ENCODE data around the gene MNT. TPM values are rescaled to one million over a fixed set of nuclear protein-coding genes. Genes with fewer than 3 reads are reported as not detected.

The MNT gene
- total RNA-seq, 1 experiment from 2014 or later, result 3.2 TPM

DNA sequence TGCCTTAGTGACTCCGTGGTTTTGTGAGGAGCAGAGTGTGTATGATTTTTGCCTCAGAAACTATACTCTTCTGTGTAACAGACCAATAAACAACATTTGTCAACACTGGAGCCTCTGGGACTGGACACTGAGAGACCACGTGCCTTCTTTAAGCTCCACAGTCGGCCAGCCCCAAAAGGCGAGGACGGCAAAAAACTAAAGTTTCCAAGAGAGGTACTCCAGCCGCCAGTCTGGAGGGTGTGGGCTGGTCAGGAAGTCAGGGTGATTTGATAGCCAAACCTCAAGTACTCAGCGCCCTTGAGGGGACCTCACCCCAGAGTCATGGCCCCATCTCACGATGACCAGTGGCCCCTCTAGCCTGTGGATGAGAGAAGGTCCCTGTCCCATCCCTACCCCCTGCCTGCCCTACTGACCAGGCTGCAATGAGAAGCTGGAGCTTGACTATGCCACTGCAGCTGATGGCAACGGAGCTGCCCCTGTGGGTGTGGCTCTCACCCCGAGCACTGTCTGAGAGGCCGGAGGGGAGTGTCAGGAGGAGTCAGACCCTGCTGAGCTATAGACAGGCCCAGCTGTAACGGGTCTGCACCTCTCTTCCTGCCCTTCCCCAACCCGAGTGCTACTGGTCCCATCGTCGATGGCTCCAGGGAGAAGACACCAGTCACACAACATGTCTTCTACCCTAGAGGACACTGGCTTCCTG lies 19.8 kb downstream of the MNT start:
- DNase-seq (ENCODE audit: low read depth), result no peak

DNA sequence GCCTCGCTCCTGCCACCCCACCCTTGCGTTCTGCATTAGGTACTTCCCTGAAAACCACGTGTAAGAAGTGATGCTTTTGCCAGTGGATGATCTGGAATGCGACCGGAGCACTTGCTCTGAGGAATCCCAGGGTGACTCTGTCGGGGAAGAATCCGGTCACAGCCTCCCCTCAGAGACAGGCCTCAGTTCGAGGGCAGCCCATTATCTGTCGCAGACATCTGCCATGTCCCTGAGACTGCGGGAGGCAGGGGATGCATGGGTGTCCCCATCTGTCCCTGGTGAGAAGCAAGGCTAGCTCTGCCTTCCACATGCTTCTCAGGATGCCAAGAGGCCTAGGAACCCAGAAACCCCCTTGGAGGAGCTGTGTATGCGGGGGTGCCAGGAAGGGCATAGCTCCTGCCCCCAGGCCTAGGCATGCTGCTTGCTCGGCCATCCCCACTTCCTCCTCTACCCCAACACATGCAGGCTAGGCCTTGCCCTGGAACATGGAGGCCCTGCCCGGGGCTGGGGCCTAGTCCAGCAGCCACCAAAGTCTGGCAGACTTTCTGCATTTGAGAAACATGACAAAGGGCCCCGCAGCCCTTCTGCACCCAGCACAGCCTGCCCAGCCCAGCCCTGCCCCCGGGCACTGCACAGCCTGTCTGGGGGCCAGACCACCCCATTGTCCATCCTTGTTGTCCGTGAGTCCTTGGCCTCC lies 20.5 kb downstream of the MNT start:
- no peak for DNase-seq (ENCODE audit: low read depth)

DNA sequence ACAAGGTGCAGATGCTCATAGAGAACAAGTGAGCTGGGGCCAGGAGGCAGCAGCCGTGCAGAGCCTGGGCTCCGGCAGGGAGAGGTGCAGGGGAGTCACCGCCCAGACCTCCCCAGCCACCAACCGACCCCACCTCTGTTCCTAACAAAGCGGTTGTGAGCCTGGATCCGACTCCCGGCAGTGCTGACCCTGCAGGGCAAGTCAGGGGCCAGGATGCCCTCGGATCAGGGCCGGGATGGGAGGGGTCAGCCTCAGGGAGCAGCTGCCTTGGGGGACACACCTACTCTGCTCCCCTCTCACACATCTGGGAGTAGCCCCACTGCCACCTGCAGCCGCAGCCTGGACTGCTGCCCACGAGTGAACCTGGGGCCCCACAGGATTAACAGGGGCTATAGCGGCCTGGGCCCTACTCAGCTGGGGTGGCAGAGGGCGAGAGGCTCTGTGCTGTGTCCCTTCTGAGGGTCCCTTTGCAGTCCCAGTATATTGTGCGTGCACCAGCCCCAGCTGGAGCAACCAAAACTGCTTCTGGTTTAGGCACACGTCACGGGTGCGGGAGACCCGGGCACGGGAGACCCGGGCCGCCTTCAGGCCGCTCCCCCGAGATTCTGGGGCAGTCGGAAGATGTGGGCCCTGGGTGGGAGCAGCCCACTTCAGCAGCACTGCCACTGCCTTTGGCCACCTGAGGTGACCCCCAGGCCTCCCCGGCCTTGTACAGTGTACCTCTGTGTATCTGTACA lies 21.2 kb downstream of the MNT start:
- no peak for DNase-seq (ENCODE audit: low read depth)

DNA sequence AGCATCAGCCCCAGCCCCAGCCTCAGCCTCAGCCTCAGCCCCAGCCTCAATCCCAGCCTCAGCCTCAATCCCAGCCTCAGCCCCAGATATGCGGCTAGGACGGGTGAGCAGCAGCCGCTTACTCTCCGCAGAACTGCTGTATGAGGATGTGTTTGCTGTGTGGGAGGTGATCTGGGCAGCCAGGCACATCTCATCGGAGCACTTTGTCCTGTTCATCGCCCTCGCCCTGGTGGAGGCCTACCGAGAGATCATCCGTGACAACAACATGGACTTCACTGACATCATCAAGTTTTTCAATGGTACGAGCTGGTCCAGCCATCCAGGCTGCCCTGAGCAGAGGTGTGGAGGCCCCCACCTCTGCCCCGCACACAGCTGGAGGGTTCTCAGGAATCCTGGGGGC lies 22.0 kb downstream of the MNT start:
- DNase-seq (ENCODE audit: low read depth), result no peak

DNA sequence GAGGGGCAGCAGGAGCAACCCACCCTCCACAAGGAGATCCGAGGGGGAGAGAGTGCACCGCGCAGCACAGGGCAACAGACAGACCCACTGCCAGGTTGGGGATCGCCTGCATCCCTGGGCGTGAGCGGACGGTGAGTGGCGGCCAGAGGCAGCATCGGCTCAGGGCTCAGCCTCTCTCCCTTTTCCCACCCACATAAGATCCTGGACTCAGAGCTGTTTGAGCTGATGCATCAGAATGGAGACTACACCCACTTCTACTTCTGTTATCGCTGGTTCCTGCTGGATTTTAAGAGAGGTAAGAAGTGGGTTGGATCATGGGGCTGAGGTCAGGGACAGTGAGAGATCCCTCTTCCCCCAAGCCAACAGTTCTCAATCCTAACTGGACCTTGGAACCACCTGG lies 23.2 kb downstream of the MNT start:
- no peak for DNase-seq (ENCODE audit: low read depth)

DNA sequence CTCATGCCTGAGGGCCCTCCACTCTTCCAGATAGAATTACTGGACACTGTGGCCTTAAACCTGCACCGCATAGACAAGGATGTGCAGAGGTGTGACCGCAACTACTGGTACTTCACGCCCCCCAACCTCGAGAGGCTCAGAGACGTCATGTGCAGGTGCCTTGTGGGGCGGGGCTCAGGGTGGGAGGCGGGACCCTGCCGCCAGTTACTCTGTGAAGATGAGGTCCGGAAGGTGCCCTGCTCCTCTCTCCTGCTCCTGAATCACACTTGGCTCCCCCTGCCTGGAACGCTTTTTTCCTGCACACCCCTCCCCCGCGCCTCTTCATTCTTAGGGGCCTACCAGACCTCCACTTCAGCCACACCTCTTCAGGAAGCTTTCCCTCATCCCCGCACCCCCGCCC lies 24.8 kb downstream of the MNT start:
- DNase-seq (ENCODE audit: low read depth), result no peak

DNA sequence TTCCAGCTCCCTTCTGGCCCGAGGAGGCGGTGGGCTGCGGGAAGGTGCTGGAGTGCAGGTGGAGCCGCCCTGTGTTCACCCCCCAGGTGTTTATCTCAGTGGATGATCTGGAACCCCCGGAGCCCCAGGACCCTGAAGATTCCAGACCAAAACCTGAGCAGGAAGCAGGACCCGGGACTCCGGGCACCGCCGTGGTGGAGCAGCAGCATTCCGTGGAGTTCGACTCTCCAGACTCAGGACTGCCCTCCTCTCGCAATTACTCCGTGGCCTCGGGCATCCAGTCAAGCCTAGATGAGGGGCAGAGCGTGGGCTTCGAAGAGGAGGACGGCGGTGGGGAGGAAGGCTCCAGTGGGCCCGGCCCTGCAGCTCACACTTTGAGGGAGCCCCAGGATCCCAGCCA lies 25.5 kb downstream of the MNT start:
- no peak for DNase-seq (ENCODE audit: low read depth)

DNA sequence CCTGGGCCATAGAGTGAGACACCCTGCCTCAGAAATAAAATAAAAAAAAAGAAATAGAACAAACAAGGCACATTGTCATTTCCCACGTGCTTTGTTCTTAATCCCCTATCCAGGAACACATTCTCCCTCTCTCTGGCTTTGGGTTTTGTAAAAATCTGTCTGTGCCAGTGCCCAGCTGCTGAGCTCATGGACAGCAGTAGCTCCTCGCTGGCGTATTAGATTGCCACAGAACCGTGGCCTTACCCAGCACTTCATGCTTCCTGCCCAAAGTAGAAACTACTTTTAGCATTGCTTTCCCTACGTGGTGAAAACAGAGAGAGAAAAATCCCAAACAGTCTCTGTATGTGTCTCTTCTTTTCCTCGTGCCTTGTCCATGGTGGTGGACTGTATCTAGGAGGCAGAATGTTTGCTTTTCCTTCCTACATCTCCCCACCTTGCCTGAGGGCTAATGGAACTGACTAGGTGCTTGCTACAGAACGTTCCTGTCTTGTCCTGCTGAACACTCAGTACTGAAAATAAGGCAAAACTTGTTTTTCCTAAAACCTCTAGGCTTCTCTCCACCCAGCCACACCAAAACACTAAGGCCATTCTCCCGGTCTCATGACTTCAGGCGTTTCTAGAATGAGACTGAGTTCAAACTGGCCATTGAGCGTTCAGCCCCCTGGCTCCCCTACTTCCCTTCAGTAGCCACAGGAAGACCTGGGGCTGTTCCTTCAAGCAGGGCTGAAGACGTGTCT lies 26.1 kb downstream of the MNT start:
- no peak for DNase-seq (ENCODE audit: low read depth)

DNA sequence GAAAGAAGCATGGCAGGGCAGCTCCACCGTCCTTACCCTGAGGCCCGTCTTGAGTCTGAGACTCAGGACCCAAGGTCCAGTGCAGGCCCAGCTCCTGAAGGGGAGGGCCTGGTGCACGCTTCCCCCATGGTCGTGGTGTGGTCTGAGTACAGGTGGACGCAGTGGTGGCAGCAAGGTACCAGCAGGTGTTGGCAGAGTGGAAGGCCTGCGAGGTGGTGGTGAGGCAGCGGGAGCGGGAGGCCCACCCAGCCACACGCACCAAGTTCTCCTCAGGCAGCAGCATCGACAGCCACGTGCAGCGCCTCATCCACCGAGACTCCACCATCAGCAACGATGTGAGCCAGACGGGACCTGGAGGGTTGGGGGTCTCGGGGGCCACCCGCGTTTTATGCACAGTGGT lies 27.7 kb downstream of the MNT start:
- DNase-seq (ENCODE audit: low read depth), result no peak

DNA sequence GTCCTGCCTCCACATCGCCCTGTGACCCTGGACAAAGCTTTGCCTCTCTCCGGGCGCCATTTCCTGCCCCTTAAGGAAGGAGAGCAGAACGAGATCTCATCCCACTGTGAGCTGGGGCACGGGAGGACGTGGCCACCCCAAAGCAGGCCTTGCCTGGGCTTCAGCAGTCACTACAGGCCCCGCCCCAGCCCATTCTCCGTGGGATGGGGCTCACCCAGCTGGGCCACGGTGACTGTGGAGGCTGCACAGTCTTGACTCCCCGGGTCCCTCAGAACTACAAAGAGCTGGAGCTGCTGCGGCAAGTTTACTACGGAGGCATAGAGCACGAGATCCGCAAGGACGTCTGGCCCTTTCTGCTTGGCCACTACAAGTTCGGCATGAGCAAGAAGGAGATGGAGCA lies 28.2 kb downstream of the MNT start:
- no peak for DNase-seq (ENCODE audit: low read depth)

DNA sequence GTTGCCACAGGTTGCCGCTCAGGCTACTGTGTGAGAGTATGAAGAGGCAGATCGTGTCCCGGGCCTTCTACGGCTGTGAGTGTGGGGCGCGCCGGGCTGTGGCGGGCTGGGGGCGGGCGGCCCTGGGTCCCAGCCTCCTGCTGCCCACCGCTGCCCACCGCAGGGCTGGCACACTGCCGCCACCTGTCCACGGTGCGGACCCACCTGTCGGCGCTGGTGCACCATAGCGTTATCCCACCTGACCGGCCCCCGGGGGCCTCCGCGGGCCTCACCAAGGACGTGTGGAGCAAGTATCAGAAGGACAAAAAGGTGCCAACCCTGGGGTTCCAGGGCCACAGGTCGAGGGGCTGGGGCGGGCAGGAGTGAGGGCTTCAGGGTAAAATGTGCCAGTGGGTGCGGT lies 28.7 kb downstream of the MNT start:
- no peak for DNase-seq (ENCODE audit: low read depth)

DNA sequence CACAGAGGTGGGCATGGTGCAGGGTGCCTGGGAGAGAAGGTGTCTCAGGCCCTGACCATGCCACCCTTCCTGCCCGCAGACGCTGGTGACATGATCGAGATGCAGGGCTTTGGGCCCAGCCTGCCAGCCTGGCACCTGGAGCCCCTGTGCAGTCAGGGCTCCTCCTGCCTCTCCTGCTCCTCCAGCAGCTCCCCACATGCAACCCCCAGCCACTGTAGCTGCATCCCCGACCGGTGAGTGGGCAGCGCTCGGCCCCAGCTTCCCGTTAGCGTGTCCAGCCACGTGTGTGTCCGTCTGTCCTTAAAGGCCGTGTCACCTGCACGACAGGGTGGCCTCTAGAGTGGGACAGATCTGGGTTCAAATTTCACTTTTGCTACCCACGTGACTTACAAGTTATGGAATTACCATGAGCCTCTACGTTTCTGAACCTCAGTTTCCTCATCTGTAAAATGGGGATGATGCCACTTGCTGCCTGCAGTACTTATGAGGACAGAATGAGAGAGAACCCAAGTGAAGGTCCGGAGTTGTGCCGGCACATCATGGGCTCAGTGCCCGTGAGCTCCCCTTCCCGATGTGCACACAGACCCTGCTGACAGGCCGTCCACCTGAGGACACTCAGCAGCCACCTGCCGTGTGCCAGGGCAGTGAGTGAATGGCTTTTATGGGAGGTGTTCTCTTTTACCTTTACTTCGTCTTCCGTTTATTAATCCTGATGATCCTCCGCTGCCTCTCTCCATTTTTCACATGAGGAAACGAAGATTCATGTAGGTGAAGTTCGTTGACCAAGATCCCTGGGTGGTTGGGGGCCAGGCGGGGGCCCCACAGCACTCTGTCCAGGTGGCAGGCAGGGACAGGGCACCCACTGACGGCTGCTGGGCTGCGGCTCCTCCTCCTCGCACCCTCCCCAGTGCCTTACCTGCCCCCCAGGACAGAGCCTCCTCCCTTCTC lies 29.4 kb downstream of the MNT start:
- DNase-seq (ENCODE audit: low read depth), result no peak

DNA sequence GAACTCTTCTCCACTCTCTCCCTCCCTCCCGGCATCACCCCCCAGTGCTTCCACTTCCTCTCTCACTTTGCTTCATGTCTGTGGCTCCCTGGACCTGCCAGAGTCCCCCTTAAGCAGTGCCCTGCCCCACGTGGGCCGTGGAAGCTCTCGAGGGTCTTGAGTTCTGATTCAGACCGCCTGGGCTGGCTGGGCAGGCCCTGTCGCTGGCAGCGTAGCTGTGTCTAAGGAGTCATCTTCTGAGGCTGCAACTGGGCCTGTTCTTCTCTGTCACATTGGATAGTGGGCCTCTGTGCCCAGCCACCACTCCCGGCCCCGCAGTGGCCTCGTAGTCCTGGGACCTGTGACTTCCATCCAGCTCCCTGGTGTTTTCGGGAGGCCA lies 30.7 kb downstream of the MNT start:
- no peak for DNase-seq (ENCODE audit: low read depth)

DNA sequence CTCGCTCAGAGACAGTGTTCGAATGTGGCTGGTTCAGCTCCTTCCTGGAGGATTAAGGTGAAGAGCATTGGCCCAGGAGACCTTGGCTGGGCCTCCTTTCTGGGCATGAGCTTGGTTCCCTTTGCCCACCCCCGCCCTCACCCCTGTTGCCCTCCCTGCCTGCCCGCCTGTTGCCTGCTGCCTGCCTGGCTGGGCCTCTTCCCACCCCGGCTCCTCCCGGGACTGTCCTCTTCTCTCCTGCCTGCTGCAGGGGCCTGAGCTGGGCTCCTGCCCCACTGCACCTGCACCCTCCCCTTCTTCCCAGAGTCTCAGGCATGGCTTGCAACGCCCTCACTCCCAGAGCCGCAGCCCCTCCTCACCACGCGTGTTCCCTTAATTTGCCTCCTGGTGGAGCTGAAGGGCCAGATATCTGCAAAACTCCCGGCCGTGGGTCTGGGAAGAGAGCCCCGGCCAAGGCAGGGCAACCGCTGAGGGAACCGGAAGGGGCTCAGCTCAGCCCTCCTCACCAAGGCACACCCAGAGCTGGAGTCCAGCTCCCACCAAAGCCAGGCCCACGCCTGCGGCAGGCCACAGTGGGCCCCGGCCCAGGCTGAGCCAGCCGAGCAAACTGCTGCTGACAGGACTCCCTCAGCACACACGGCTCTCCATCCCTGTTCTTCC lies 31.2 kb downstream of the MNT start:
- no peak for DNase-seq (ENCODE audit: low read depth)

DNA sequence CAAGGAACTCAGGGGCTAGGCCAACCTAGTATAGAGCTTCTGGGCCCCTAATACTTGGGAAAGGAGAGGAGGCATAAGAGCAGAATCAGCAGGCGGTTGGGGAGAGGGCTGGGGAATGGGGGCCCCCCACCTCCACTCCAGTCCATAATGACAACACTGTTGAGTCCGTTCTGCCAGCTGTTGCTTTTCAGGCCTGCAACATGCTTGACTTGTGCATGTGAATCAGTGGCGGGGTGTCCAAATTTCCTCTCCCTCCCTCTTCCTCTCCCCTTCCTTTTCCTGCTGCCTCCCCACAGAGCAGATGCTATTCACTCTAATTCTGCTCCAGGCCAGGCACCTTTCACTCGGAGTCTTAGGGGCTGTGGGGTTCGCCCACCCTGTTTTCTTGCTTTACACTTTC lies 31.8 kb downstream of the MNT start:
- no peak for DNase-seq (ENCODE audit: low read depth)

DNA sequence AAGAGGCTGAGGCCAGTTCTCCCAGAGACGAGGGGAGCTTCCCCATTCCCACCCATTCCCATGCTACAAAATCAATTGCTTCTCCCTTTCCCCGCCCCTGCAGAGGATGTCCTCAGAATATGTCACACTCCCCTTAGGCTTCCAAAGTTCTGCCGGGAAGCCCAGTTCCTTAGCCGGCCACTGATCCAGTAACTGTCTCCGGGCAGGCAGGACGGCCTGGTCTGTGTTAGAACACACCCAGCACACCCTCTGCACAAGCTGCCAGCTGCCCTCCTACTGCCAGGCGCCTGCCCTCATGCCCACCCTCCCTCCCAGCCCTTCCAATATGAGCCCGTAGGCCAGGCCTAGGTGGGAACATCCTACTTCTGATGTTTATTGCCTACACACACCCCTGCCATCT lies 32.5 kb downstream of the MNT start:
- DNase-seq (ENCODE audit: low read depth), result no peak

DNA sequence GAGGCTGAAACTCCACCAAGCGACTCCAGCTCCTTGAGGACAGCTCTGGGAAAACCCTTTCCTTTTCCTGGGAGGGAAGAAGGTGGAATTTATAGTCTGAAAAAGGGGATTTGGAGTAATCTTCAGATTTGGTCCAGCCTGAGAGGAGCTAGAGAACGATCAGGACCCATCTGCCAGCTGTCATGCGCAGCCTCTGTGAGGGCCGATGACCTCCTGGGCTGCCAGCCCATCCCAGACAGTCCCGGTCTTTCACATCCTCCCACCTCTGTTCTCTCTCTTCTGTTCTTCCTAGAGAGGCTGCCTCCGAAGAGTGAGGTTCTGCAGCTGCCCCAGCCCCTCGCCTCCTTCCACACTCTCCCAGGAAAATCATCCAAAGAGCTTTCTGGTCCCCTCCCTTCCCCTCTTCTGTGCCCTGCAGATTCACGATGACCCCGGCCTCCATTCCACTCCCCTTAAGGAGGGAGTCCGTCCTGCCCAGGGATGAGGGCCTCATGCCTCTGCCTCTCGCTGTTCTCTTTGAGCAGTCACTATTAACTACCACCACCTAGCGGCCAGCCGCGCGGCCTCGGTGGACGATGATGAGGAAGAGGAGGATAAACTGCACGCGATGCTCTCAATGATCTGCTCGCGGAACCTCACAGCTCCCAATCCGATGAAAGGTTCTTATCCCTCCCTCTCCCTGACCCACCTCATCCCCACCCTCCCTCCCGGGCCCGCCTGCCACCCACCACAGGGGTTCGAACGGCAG lies 33.9 kb downstream of the MNT start:
- DNase-seq (ENCODE audit: low read depth), result no peak

DNA sequence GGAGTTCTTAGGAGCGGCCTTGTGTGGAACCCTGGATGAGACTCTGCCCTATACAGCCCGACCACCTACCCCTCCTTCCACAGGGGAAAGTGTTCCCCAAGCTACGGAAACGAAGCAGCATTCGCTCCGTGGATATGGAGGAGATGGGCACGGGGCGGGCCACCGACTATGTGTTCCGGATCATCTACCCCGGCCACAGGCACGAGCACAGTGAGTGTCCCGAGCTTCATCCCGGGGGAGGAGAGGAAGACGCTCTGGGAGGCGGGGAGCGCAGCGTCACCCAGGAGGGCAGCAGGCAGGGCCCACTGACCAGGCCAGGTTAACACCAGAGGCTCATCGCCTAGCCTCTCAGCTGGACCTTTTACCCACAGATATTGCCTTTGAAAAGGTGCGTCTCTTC lies 35.7 kb downstream of the MNT start:
- no peak for DNase-seq (ENCODE audit: low read depth)

DNA sequence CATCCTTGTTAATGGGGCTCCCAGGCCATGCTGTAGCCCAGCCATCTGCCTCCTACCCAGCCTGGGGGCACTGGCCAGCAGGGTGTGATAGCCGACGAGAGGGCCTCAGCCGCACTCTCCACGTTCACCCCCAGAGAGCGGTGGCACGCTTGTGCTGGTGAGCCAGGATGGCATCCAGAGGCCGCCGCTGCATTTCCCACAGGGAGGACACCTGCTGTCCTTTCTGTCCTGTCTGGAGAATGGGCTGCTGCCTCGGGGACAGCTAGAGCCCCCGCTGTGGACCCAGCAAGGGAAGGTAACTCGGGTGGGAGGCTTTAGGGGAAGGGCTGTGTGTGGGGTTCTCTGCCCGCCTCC lies 36.1 kb downstream of the MNT start:
- DNase-seq (ENCODE audit: low read depth), result no peak

Data from M059J (cell line).